ENCODE data around the gene SFMBT2. TPM values are rescaled to one million over a fixed set of nuclear protein-coding genes. Genes with fewer than 3 reads are reported as not detected.

Gene SFMBT2
- polyA plus RNA-seq, 2 of the 4 experiments (the other 2 are of a cell fraction), result 9.6 to 10.2 TPM

GRCh38 chr10:7401782-7402181 lies 9.1 kb downstream of the SFMBT2 start (continued):
- no peak for TF ChIP-seq USF2 (IDR thresholded peaks at IDR 0.05)
- TF ChIP-seq RARB (CRISPR knock-in tag; IDR thresholded peaks at IDR 0.05), result no peak
- TF ChIP-seq HMGXB4 (CRISPR knock-in tag; IDR thresholded peaks at IDR 0.05; ENCODE audit: borderline replicate concordance), result no peak
- no peak for TF ChIP-seq BCL3 (IDR thresholded peaks at IDR 0.05)
- TF ChIP-seq GATA3 (IDR thresholded peaks at IDR 0.05; ENCODE audit: borderline replicate concordance), result no peak

GRCh38 chr10:7401156-7401555 lies 9.7 kb downstream of the SFMBT2 start:
- Histone ChIP-seq H3K4me1 (peaks cover 30% of the 10 kb centered on the region; the same call in 2 of the 3 replicates), H3K4me2 (no peak overlapping the region), H3K9me3 (no peaks in the 10 kb centered on the region), H3K27ac (0 out of 6 replicates have a peak overlapping the region, but pooled peaks of 1 of the 2 experiments have one; percentile 16), H3K4me3 (no peak overlapping the region)
- no peak for DNase-seq (ENCODE audit: low read depth in 1 of 2, low spot score in 1 of 2)
- no peak for ATAC-seq
- WGBS (ENCODE audit: missing lambda C conversion rate), result 69% methylated on average over 6 of the region's 6 CpGs
- ChIA-PET POLR2A (no interaction called here), CTCF (interaction anchor here (1.8 kb wide), 1 partner anchor 481 kb away, joined by 7 read pairs; no protein-coding TSS in a partner anchor)
- no peak for TF ChIP-seq MAX (IDR thresholded peaks at IDR 0.05)
- TF ChIP-seq GATA3 (IDR thresholded peaks at IDR 0.05; ENCODE audit: borderline replicate concordance), result no peak
- no peak for TF ChIP-seq RARB (CRISPR knock-in tag; IDR thresholded peaks at IDR 0.05)
- TF ChIP-seq RFX5 (IDR thresholded peaks at IDR 0.05), result no peak
- no peak for TF ChIP-seq FOSB (CRISPR knock-in tag; IDR thresholded peaks at IDR 0.05)
- no peak for TF ChIP-seq HOXA7 (CRISPR knock-in tag; IDR thresholded peaks at IDR 0.05)
- no peak for TF ChIP-seq CTCF (IDR thresholded peaks at IDR 0.05)
- no peak for TF ChIP-seq NPAS2 (CRISPR knock-in tag; IDR thresholded peaks at IDR 0.05; ENCODE audit: borderline replicate concordance)
- no peak for TF ChIP-seq CBX8 (IDR thresholded peaks at IDR 0.05)
- TF ChIP-seq HEYL (CRISPR knock-in tag; IDR thresholded peaks at IDR 0.05), result no peak
- TF ChIP-seq RAD21 (conservative IDR thresholded peaks at IDR 0.05 in 1 of 2, IDR thresholded peaks at IDR 0.05 in 1 of 2), result no peak
- TF ChIP-seq POLR2AphosphoS2 (conservative IDR thresholded peaks at IDR 0.05; ENCODE audit: low read length), result no peak
- TF ChIP-seq SREBF2 (IDR thresholded peaks at IDR 0.05), result no peak
- TF ChIP-seq FOSL2 (IDR thresholded peaks at IDR 0.05), result no peak
- TF ChIP-seq FOSL2 (CRISPR knock-in tag; IDR thresholded peaks at IDR 0.05), result no peak
- no peak for TF ChIP-seq PHF8 (IDR thresholded peaks at IDR 0.05; ENCODE audit: borderline replicate concordance, low read depth)
- TF ChIP-seq HDAC2 (IDR thresholded peaks at IDR 0.05), result no peak
- no peak for FAIRE-seq
